NB4 (cell line): ENCODE results near the gene ZDHHC13.

Source experiments
- DNase-seq: peaks from one replicate; pipeline ENCODE4 v3.0.0; 2010; ENCODE audit warnings: low read depth
- H3K4me3 ChIP-seq: one replicate; pipeline ENCODE4 v1.5.1; 2011; ENCODE audit warnings: mild to moderate bottlenecking, low read depth, low read length, moderate library complexity
- MYC ChIP-seq: IDR thresholded peaks from 2 replicates; pipeline ENCODE4 v1.6.1; 2011; ENCODE audit warnings: low read depth, low read length
- POLR2A ChIP-seq: IDR thresholded peaks from 2 replicates; pipeline ENCODE4 v1.6.1; 2011; ENCODE audit warnings: mild to moderate bottlenecking; ENCODE audit not compliant: insufficient read length; ENCODE audit errors: extremely low read depth
- TF ChIP-seq, protein P1 (sequence below): IDR thresholded peaks from 2 replicates; pipeline ENCODE4 v1.6.1; 2011; ENCODE audit warnings: low read depth, low read length
- TF ChIP-seq, protein P2 (sequence below): IDR thresholded peaks from one replicate; pipeline ENCODE4 v1.5.1; 2012; ENCODE audit warnings: low read depth, low read length

Gene ZDHHC13

DNA sequence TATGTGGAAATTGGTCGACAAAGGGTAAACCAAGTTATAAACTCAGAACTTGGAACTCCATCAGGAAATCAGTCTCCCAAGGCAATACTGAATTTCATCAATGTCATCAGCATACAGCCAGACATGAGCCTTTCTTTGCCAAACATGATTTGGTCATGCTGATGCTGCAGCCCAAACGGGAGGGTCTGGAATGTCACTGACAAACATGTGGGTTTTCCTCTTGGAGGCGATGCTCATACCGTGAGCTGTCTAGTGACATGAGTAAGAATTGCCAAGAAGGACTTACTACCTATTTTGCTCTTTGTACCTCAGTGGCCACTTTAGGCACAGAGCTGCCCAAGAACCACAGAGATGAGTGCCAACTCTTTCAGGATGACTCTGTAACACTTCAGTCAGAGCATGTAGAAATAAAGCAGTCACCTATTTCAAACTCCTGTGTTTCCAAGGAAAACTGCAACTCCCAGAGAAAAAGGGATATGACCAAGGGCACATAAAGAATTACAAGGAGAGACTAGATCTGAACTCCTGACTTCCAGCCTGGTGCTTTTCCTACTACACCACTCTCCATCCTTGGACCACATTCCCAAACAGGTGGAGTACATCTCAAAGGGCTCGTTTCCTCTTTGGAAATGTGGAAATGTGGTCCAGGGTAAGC is 32.2 kb upstream of the ZDHHC13 start:
- H3K4me3 ChIP-seq: no peak overlapping the region
- TF ChIP-seq, protein P1, sequence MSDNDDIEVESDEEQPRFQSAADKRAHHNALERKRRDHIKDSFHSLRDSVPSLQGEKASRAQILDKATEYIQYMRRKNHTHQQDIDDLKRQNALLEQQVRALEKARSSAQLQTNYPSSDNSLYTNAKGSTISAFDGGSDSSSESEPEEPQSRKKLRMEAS: no peak
- TF ChIP-seq POLR2A (no peak), MYC (no peak)
- TF ChIP-seq, protein P2, sequence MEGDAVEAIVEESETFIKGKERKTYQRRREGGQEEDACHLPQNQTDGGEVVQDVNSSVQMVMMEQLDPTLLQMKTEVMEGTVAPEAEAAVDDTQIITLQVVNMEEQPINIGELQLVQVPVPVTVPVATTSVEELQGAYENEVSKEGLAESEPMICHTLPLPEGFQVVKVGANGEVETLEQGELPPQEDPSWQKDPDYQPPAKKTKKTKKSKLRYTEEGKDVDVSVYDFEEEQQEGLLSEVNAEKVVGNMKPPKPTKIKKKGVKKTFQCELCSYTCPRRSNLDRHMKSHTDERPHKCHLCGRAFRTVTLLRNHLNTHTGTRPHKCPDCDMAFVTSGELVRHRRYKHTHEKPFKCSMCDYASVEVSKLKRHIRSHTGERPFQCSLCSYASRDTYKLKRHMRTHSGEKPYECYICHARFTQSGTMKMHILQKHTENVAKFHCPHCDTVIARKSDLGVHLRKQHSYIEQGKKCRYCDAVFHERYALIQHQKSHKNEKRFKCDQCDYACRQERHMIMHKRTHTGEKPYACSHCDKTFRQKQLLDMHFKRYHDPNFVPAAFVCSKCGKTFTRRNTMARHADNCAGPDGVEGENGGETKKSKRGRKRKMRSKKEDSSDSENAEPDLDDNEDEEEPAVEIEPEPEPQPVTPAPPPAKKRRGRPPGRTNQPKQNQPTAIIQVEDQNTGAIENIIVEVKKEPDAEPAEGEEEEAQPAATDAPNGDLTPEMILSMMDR: no peak
- DNase-seq: no peak

DNA sequence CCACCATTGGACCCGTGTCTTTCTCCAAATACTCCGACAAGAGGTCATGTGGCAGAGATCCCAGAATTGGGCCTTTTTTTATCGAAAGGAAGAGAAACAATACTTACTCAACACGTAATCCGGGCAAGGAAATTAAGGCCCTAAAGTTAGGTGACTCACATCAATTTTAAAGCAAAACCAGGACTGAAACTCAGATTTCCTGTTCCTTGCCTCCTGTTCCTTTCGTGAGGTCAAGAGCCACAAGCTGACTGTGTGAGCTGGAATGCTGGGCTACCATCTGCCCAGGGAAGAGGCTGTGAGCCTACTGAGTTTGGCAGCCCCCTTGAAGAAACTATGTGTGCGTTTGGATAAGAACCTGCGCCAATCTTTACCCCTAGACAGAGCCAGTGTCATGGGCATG is 29.3 kb upstream of the ZDHHC13 start:
- TF ChIP-seq, protein P1: no peak
- no peak for TF ChIP-seq POLR2A
- TF ChIP-seq, protein P2: no peak
- no peak for TF ChIP-seq MYC
- no peak overlapping the region for H3K4me3 ChIP-seq
- no peak for DNase-seq

DNA sequence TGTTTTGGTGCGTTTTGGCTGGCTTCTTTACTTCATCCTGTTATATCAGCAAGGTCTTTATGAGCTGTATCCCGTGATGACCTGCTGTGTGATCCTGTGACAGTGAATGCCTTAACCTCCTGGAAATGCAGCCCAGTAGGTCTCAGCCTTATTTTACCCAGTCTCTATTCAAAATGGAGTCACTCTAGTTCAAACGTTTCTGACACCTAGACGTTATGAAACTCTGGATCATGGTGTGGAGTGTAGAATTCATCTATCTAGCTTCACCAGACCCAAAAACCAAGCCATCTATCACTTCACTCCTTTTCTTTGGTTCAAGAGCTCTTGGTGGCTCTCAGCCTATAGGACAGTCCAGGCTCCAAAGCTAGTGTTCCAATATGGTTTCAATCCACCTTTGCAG is 28.2 kb upstream of the ZDHHC13 start:
- DNase-seq: no peak
- TF ChIP-seq, protein P2: no peak
- no peak overlapping the region for H3K4me3 ChIP-seq

DNA sequence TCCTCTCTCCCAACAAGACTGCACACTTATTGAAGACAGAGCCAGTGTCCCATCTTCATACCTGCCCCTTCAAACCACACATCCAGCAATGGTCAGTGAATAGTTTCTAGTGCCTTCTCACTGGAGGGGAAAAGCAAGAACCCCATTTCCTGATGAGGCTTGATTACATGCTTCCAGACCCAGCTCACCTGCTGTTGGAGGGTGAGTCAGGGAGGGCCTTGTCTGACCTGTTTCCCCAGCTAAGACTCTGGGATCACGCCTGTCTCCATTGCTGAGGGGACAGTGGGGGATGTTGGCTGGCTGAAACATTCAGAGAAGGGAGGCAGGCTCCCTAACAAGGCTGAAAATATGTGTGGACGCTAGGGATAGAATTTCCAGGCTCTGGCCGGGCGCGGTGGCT is 27.5 kb upstream of the ZDHHC13 start:
- TF ChIP-seq POLR2A (no peak), MYC (no peak)
- TF ChIP-seq, protein P2: no peak
- TF ChIP-seq, protein P1: no peak
- no peak overlapping the region for H3K4me3 ChIP-seq
- no peak for DNase-seq

DNA sequence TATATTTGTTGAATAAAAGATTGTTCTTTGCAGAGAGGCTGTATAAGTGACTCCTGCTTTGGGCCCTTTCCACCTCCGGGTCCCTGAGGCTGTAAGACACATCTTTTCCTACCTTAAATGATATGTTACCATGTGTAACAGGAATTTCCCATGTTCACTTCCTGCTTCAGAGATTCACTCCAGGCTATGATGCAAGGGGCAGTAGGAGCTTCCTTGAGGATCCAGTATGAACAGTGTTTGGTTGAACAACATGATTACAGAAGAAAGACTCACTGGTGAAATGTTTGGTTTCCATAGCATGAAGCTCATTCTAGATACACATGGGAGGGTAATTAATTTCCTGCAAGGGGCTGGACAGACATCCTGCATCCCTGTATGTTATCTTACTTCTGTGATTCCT is 25.6 kb upstream of the ZDHHC13 start:
- TF ChIP-seq, protein P1: no peak
- TF ChIP-seq, protein P2: no peak
- TF ChIP-seq POLR2A (no peak), MYC (no peak)
- DNase-seq: no peak

DNA sequence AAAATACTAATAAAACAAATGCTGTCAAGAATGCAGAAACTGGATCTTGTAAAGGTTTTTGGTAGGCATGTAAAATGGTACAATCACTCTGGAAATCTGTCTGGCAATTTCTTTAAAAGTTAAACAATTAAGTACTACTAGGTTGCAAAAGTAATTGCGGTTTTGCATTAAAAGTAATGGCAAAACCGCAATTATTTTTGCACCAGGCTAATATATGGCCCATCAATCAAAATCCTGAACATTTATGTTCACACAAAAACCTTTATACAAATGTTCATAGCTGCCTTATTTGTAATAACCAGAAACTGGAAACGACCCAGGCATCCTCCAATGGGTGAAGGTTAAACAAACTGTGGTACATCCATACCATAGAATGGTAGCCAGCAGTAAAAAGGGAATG is 24.6 kb upstream of the ZDHHC13 start:
- H3K4me3 ChIP-seq: no peak overlapping the region
- DNase-seq: no peak
- TF ChIP-seq, protein P1: no peak
- TF ChIP-seq POLR2A: no peak
- TF ChIP-seq, protein P2: no peak
- no peak for TF ChIP-seq MYC

More for the DNA sequence above, 25.6 kb upstream of the ZDHHC13 start:
- H3K4me3 ChIP-seq: no peak overlapping the region
